Gastrocnemius medialis (tissue), 4 donors: ENCODE results near the gene LONP2.

Source experiments
- POLR2A ChIP-seq, 2 donors: fragments of 450-650 bp; IDR thresholded peaks; one replicate each; pipeline ENCODE4 v1.6.1; 2017; ENCODE audit warnings: antibody characterized with exemption in 2 of 2, mild to moderate bottlenecking in 2 of 2, moderate library complexity in 2 of 2
- TF ChIP-seq, protein P1 (sequence below), 5 experiments: fragments of 450-650 bp in 3 of 5; fragments of 200-600 bp in 2 of 5; sonication (generic) in 2 of 5; IDR thresholded peaks in 4 of 5; conservative IDR thresholded peaks in 1 of 5; 1 replicate in 4 of 5; 2 replicates in 1 of 5; pipeline ENCODE4 v1.5.1; 2016 to 2019; ENCODE audit warnings: antibody characterized with exemption in 5 of 5, mild to moderate bottlenecking in 3 of 5, moderate library complexity in 3 of 5

GRCh38 chr16:48370229-48370628 is 126.1 kb downstream of the LONP2 start:
- no peak for TF ChIP-seq POLR2A (IDR thresholded peaks at IDR 0.05)
- TF ChIP-seq, protein P1, sequence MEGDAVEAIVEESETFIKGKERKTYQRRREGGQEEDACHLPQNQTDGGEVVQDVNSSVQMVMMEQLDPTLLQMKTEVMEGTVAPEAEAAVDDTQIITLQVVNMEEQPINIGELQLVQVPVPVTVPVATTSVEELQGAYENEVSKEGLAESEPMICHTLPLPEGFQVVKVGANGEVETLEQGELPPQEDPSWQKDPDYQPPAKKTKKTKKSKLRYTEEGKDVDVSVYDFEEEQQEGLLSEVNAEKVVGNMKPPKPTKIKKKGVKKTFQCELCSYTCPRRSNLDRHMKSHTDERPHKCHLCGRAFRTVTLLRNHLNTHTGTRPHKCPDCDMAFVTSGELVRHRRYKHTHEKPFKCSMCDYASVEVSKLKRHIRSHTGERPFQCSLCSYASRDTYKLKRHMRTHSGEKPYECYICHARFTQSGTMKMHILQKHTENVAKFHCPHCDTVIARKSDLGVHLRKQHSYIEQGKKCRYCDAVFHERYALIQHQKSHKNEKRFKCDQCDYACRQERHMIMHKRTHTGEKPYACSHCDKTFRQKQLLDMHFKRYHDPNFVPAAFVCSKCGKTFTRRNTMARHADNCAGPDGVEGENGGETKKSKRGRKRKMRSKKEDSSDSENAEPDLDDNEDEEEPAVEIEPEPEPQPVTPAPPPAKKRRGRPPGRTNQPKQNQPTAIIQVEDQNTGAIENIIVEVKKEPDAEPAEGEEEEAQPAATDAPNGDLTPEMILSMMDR (IDR thresholded peaks at IDR 0.05 in 4 of 5, conservative IDR thresholded peaks at IDR 0.05 in 1 of 5) = no peak
